ENCODE data around the gene ALDH3B1. TPM values are rescaled to one million over a fixed set of nuclear protein-coding genes. Genes with fewer than 3 reads are reported as not detected.
A peak's percentile ranks its signal among the peaks of the same experiment; 100 is the strongest.

The ALDH3B1 gene
- total RNA-seq, 3 donors from 2014 or later = 8.6 to 18.9 (median 11.5) TPM

GRCh38 chr11:68006606-68007166, 3.4 kb upstream of the ALDH3B1 start:
- Histone ChIP-seq H3K4me1 (ENCODE audit: low read depth) (peaks cover 45% of the 10 kb centered on the region), H3K4me3 (no peak overlapping the region), H3K9me3 (no peaks in the 10 kb centered on the region), H3K36me3 (ENCODE audit: low read depth) (no peaks in the 10 kb centered on the region)
- DNase-seq = peak in 2 of 3 donors; percentile 4 to 22
- ATAC-seq = no peak
- intact Hi-C loops (cut with DNase I, micrococcal nuclease) = no loop called here
- TF ChIP-seq CTCF (IDR thresholded peaks at IDR 0.05) = no peak

- ATAC-seq (no peak), DNase-seq (peak in 2 of 3 donors; percentile 10 to 31)
- TF ChIP-seq CTCF (IDR thresholded peaks at IDR 0.05) = no peak
- Histone ChIP-seq H3K9me3 (no peaks in the 10 kb centered on the region), H3K4me1 (ENCODE audit: low read depth) (peaks cover 43% of the 10 kb centered on the region), H3K4me3 (no peak overlapping the region), H3K36me3 (ENCODE audit: low read depth) (no peaks in the 10 kb centered on the region)
- intact Hi-C loops (cut with DNase I, micrococcal nuclease) = no loop called here
Measured at GRCh38 chr11:68007498-68008380, 2.4 kb upstream of the ALDH3B1 start.

GRCh38 chr11:68008381-68009337, 1.5 kb upstream of the ALDH3B1 start:
- H3K4me1 ChIP-seq (ENCODE audit: low read depth) = peaks cover 40% of the 10 kb centered on the region
- TF ChIP-seq CTCF (IDR thresholded peaks at IDR 0.05) = no peak
- DNase-seq (peak; percentile 76 to 85 (median 79)), ATAC-seq (peak; percentile 32)
- intact Hi-C loops (cut with DNase I, micrococcal nuclease) = no loop called here
- no peaks in the 10 kb centered on the region for H3K36me3 ChIP-seq (ENCODE audit: low read depth)
- no peaks in the 10 kb centered on the region for H3K9me3 ChIP-seq
- no peak overlapping the region for H3K4me3 ChIP-seq

GRCh38 chr11:68009391-68010089, 587 bp upstream of the ALDH3B1 start:
- no peak for TF ChIP-seq CTCF (IDR thresholded peaks at IDR 0.05)
- intact Hi-C loops (cut with DNase I, micrococcal nuclease) = no loop called here
- ATAC-seq (no peak), DNase-seq (peak in 2 of 3 donors; percentile 44 to 51)
- no peaks in the 10 kb centered on the region for H3K36me3 ChIP-seq (ENCODE audit: low read depth)
- no peak overlapping the region for H3K4me3 ChIP-seq
- H3K4me1 ChIP-seq (ENCODE audit: low read depth) = peaks cover 45% of the 10 kb centered on the region
- H3K9me3 ChIP-seq = no peaks in the 10 kb centered on the region
